HCT116 (cell line): ENCODE results near the gene BAIAP2. TPM values are rescaled to one million over a fixed set of nuclear protein-coding genes. Genes with fewer than 3 reads are reported as not detected.

Experiments used
- ATAC-seq: fragments of 200-7000 bp; cut with Tn5 transposase; 2 replicates; pipeline ENCODE4 v1.9.1; 2020; ENCODE audit warnings: mild to moderate bottlenecking, moderate library complexity
- BruUV-seq: library from RNA; stranded (reverse); fragments of 400-500 nt; replicated peaks from 2 replicates; lab custom pipeline; 2021; lab: Mats Ljungman, UMichigan
- CTCF ChIA-PET: fragments of 300-600 bp; sonication (Branson Sonifier 250); formaldehyde crosslinking; loops from one replicate; lab custom pipeline; 2021; ENCODE audit warnings: antibody characterized with exemption; lab: Charles Lee
- POLR2A ChIA-PET: fragments of 300-600, 350-600 bp; sonication (Branson Sonifier 250); formaldehyde crosslinking; loops from one replicate; lab custom pipeline; 2021; ENCODE audit warnings: antibody characterized with exemption; lab: Charles Lee
- RAD21 ChIA-PET, 2 experiments: fragments of 300-600 bp; sonication (Branson Sonifier 250); formaldehyde crosslinking; loops; one replicate each; lab custom pipeline; 2023; ENCODE audit warnings: low total read pairs in 2 of 2; ENCODE audit not compliant: uncharacterized antibody in 2 of 2, unreplicated experiment in 2 of 2, low non-redundant PET in 1 of 2; lab: Charles Lee
- DNase-seq: peaks from one replicate; pipeline ENCODE4 v3.0.0-alpha.2; 2010; ENCODE audit warnings: low read depth, low spot score
- H2AFZ ChIP-seq: fragments of 200-600 bp; shearing (Covaris generic), sonication (generic); 2 replicates; pipeline ENCODE4 v1.6.1; 2017; ENCODE audit warnings: low read depth, mixed run types, mixed read lengths, antibody characterized with exemption, low read length; ENCODE audit not compliant: poor library complexity, severe bottlenecking
- H3K27ac ChIP-seq: 2 replicates; pipeline ENCODE4 v1.5.1; 2012; ENCODE audit warnings: low read depth, low read length
- H3K27me3 ChIP-seq: fragments of 200-600 bp; sonication (generic); 2 replicates; pipeline ENCODE4 v1.6.1; 2016; ENCODE audit warnings: mixed run types, low read length, mixed read lengths; ENCODE audit not compliant: insufficient read depth
- H3K36me3 ChIP-seq, 2 experiments: fragments of 200-500 bp in 1 of 2; fragments of 200-600 bp in 1 of 2; sonication (Bioruptor generic) in 1 of 2; sonication (generic) in 1 of 2; 2 replicates each; pipeline versions ENCODE4 v1.5.1 to v1.6.1; 2014 to 2016; ENCODE audit warnings: low read length in 2 of 2, inconsistent platforms in 1 of 2, mixed read lengths in 1 of 2, mixed run types in 1 of 2; ENCODE audit not compliant: insufficient read depth in 2 of 2, control insufficient read depth in 1 of 2
- H3K4me1 ChIP-seq, 2 experiments: fragments of 200-600 bp in 1 of 2; sonication (generic) in 1 of 2; 2 replicates each; pipeline versions ENCODE4 v1.5.1 to v1.6.1; 2012 to 2017; ENCODE audit warnings: low read length in 2 of 2, inconsistent platforms in 1 of 2, mild to moderate bottlenecking in 1 of 2, mixed read lengths in 1 of 2, mixed run types in 1 of 2, moderate library complexity in 1 of 2; ENCODE audit not compliant: insufficient read depth in 2 of 2, control insufficient read depth in 1 of 2
- H3K4me2 ChIP-seq: fragments of 200-600 bp; sonication (generic); 2 replicates; pipeline ENCODE4 v1.6.1; 2017; ENCODE audit warnings: mixed run types, low read length, mixed read lengths
- H3K4me3 ChIP-seq, 2 experiments: fragments of 200-600 bp in 1 of 2; sonication (generic) in 1 of 2; replicated peaks in 1 of 2; 2 replicates each; pipeline ENCODE4 v1.5.1; 2011 to 2016; ENCODE audit warnings: low read length in 2 of 2, control low read depth in 1 of 2, low read depth in 1 of 2, mild to moderate bottlenecking in 1 of 2, mixed read lengths in 1 of 2, mixed run types in 1 of 2
- H3K79me2 ChIP-seq: fragments of 200-600 bp; sonication (generic); 2 replicates; pipeline ENCODE4 v1.6.1; 2017; ENCODE audit warnings: mild to moderate bottlenecking, mixed run types, low read length, moderate library complexity, mixed read lengths; ENCODE audit not compliant: insufficient read depth
- H3K9ac ChIP-seq: fragments of 200-600 bp; sonication (generic); 2 replicates; pipeline ENCODE4 v1.6.1; 2016; ENCODE audit warnings: low read length, mixed read lengths
- H3K9me2 ChIP-seq: fragments of 200-600 bp; sonication (generic), shearing (Covaris generic); 2 replicates; pipeline ENCODE4 v1.6.1; 2017; ENCODE audit warnings: mixed run types, mild to moderate bottlenecking, moderate library complexity; ENCODE audit not compliant: insufficient read depth
- H3K9me3 ChIP-seq, 2 experiments: fragments of 200-500 bp in 1 of 2; fragments of 200-600 bp in 1 of 2; sonication (Bioruptor generic) in 1 of 2; sonication (generic) in 1 of 2; 2 replicates each; pipeline ENCODE4 v1.6.1; 2014 to 2017; ENCODE audit warnings: low read length in 2 of 2, mixed read lengths in 2 of 2, inconsistent platforms in 1 of 2, low read depth in 1 of 2, mild to moderate bottlenecking in 1 of 2, mixed run types in 1 of 2, moderate library complexity in 1 of 2; ENCODE audit not compliant: control insufficient read depth in 1 of 2, insufficient read depth in 1 of 2
- H4K20me1 ChIP-seq: fragments of 200-600 bp; sonication (generic), shearing (Covaris generic); 2 replicates; pipeline ENCODE4 v1.6.1; 2017; ENCODE audit warnings: mixed run types, mild to moderate bottlenecking, moderate library complexity; ENCODE audit not compliant: insufficient read depth
- ATF3 ChIP-seq: IDR thresholded peaks from 2 replicates; pipeline ENCODE4 v1.6.1; 2012
- CEBPB ChIP-seq: IDR thresholded peaks from 2 replicates; pipeline ENCODE4 v1.6.1; 2012; ENCODE audit warnings: low read depth
- CTCF ChIP-seq, 3 experiments: fragments of 200-600 bp in 1 of 3; sonication (generic) in 1 of 3; IDR thresholded peaks in 2 of 3; conservative IDR thresholded peaks in 1 of 3; 2 replicates each; pipeline ENCODE4 v1.5.1; 2012 to 2017; ENCODE audit warnings: low read depth in 2 of 3, low read length in 2 of 3, antibody characterized with exemption in 1 of 3, borderline replicate concordance in 1 of 3, control low read depth in 1 of 3, mild to moderate bottlenecking in 1 of 3, mixed read lengths in 1 of 3, mixed run types in 1 of 3, moderate library complexity in 1 of 3; ENCODE audit not compliant: insufficient read depth in 1 of 3
- EGR1 ChIP-seq: IDR thresholded peaks from 2 replicates; pipeline ENCODE4 v1.6.1; 2012; ENCODE audit warnings: low read depth
- ELF1 ChIP-seq: IDR thresholded peaks from 2 replicates; pipeline ENCODE4 v1.6.1; 2012; ENCODE audit warnings: low read depth, borderline replicate concordance
- EZH2 ChIP-seq: fragments of 200-600 bp; sonication (generic); IDR thresholded peaks from 2 replicates; pipeline ENCODE4 v1.6.1; 2017; ENCODE audit warnings: antibody characterized with exemption, mixed run types
- EZH2phosphoT487 ChIP-seq: fragments of 200-600 bp; IDR thresholded peaks from 2 replicates; pipeline ENCODE4 v1.6.1; 2018; ENCODE audit warnings: antibody characterized with exemption, borderline replicate concordance
- FOSL1 ChIP-seq: IDR thresholded peaks from 2 replicates; pipeline ENCODE4 v1.6.1; 2012; ENCODE audit warnings: low read depth
- POLR2A ChIP-seq: IDR thresholded peaks from 2 replicates; pipeline ENCODE4 v1.7.0; 2011; ENCODE audit warnings: borderline replicate concordance; ENCODE audit not compliant: insufficient read depth, insufficient read length; ENCODE audit errors: extremely low read depth
- SIN3A ChIP-seq: IDR thresholded peaks from 2 replicates; pipeline ENCODE4 v1.6.1; 2012; ENCODE audit warnings: low read depth
- SP1 ChIP-seq: IDR thresholded peaks from 2 replicates; pipeline ENCODE4 v1.6.1; 2012; ENCODE audit warnings: low read depth
- TCF7L2 ChIP-seq: IDR thresholded peaks from 2 replicates; pipeline ENCODE4 v1.7.0; 2011; ENCODE audit warnings: borderline replicate concordance, inconsistent platforms; ENCODE audit not compliant: insufficient read depth, insufficient read length; ENCODE audit errors: extremely low read depth
- intact Hi-C: fragments of 100-400 bp; cut with micrococcal nuclease; formaldehyde crosslinking; loops from 2 replicates; pipeline ENCODE4 v1.10.0; 2022
- total RNA-seq: library from RNA; stranded (reverse); gene quantifications from one replicate; pipeline ENCODE4 v1.2.1, GENCODE V29; 2021; ENCODE audit not compliant: unreplicated experiment
- TF ChIP-seq, protein P1 (sequence below): IDR thresholded peaks from 2 replicates; pipeline ENCODE4 v1.6.1; 2011; ENCODE audit warnings: mild to moderate bottlenecking, low read length, moderate library complexity; ENCODE audit not compliant: insufficient replicate concordance; ENCODE audit errors: extremely low read depth

BAIAP2 gene
- total RNA-seq, 1 experiment from 2014 or later, result 105 TPM

DNA sequence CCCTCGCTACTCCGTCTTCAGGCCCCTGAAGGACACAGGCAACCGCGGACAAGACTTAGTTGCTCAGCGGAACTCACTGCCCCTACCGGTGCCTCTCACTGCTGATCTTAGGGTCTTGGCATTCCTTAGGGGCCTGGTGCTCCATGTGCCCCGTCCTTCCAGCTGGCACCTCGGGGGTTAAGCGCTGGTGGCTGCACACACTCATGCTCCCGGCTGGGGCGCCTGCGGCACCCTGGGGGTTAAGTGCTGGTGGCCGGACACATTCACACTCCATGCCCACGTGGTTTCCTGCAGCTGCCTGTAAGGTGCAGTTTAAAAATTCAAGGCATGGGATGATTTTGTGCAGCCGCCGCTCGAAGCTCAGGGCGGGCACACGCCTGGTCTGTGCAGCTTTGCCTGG, 45.1 kb downstream of the BAIAP2 start:
- no peaks in the 10 kb centered on the region for H3K27me3 ChIP-seq
- no peaks in the 10 kb centered on the region for H3K9me2 ChIP-seq
- DNase-seq, result no peak
- H2AFZ ChIP-seq, result no peak overlapping the region
- no peak overlapping the region for H3K4me3 ChIP-seq
- H3K9ac ChIP-seq, result no peak overlapping the region
- H3K4me2 ChIP-seq, result no peak overlapping the region
- no TSS peak for BruUV-seq
- H3K9me3 ChIP-seq, result no peaks in the 10 kb centered on the region
- no peak for TF ChIP-seq FOSL1
- TF ChIP-seq, protein P1, sequence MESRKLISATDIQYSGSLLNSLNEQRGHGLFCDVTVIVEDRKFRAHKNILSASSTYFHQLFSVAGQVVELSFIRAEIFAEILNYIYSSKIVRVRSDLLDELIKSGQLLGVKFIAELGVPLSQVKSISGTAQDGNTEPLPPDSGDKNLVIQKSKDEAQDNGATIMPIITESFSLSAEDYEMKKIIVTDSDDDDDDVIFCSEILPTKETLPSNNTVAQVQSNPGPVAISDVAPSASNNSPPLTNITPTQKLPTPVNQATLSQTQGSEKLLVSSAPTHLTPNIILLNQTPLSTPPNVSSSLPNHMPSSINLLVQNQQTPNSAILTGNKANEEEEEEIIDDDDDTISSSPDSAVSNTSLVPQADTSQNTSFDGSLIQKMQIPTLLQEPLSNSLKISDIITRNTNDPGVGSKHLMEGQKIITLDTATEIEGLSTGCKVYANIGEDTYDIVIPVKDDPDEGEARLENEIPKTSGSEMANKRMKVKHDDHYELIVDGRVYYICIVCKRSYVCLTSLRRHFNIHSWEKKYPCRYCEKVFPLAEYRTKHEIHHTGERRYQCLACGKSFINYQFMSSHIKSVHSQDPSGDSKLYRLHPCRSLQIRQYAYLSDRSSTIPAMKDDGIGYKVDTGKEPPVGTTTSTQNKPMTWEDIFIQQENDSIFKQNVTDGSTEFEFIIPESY, result no peak
- no peak for TF ChIP-seq ATF3
- TF ChIP-seq CTCF (IDR thresholded peaks at IDR 0.05 in 2 of 3, conservative IDR thresholded peaks at IDR 0.05 in 1 of 3; ENCODE audit: borderline replicate concordance in 1 of 3, insufficient read depth in 1 of 3, low read depth in 2 of 3, low read length in 2 of 3), result no peak
- TF ChIP-seq EZH2, result no peak
- TF ChIP-seq EZH2phosphoT487, result no peak
- TF ChIP-seq SIN3A, result no peak
- TF ChIP-seq ELF1, result no peak
- no peak for TF ChIP-seq TCF7L2
- no peak for TF ChIP-seq SP1
- TF ChIP-seq EGR1, result no peak
- no peak for TF ChIP-seq CEBPB
- no peak for TF ChIP-seq POLR2A
- TF ChIP-seq, all 23 proteins: peak for 0
- intact Hi-C loops, result no loop called here
- ChIA-PET POLR2A (no interaction called here), RAD21 (no interaction called here), CTCF (no interaction called here)
- Histone ChIP-seq H3K4me1 (peaks cover 0 to 6% of the 10 kb centered on the region in 2 experiments; a peak in 1 of 4 replicates), H3K27ac (no peak overlapping the region; the same call in 1 of the 2 replicates), H4K20me1 (peaks cover 11% of the 10 kb centered on the region; the same call in 1 of the 2 replicates), H3K36me3 (peaks cover 3 to 33% of the 10 kb centered on the region in 2 experiments; a peak in 2 of 4 replicates), H3K79me2 (peaks cover 77% of the 10 kb centered on the region; the same call in 1 of the 2 replicates)
- no peak for ATAC-seq
